OCI-LY7 (cell line): ENCODE measurements around the gene DXO. TPM values are rescaled to one million over a fixed set of nuclear protein-coding genes. Genes with fewer than 3 reads are reported as not detected.

ENCODE experiments used
- BruUV-seq: library from RNA; stranded (reverse); fragments of 400-500 nt; replicated peaks from 2 replicates; lab custom pipeline; 2021; lab: Mats Ljungman, UMichigan
- CTCF ChIA-PET: fragments of 300-600 bp; sonication (Branson Sonifier 250); formaldehyde crosslinking; loops from one replicate; lab custom pipeline; 2022; ENCODE audit warnings: antibody characterized with exemption; ENCODE audit not compliant: unreplicated experiment; lab: Charles Lee
- POLR2A ChIA-PET: fragments of 300-600 bp; sonication (Branson Sonifier 250); formaldehyde crosslinking; loops from one replicate; lab custom pipeline; 2022; ENCODE audit warnings: antibody characterized with exemption; lab: Charles Lee
- DNase-seq: peaks from one replicate; pipeline ENCODE4 v3.0.0-alpha.2; 2015; ENCODE audit warnings: low spot score
- H2AFZ ChIP-seq: fragments of 200-600 bp; sonication (generic), shearing (Covaris generic); 2 replicates; pipeline ENCODE4 v1.6.1; 2014; ENCODE audit warnings: mild to moderate bottlenecking, antibody characterized with exemption, low read length, moderate library complexity
- H3K27ac ChIP-seq: fragments of 200-600 bp; sonication (generic); 2 replicates; pipeline ENCODE4 v1.5.1; 2014; ENCODE audit warnings: mixed run types, low read depth, mild to moderate bottlenecking, moderate library complexity, low read length, inconsistent platforms; ENCODE audit not compliant: poor library complexity, severe bottlenecking
- H3K36me3 ChIP-seq: fragments of 200-600 bp; sonication (generic); 2 replicates; pipeline ENCODE4 v1.6.1; 2014; ENCODE audit warnings: mild to moderate bottlenecking, antibody characterized with exemption, low read length, moderate library complexity, mixed read lengths; ENCODE audit not compliant: insufficient read depth
- H3K4me1 ChIP-seq: fragments of 200-600 bp; sonication (generic); 2 replicates; pipeline ENCODE4 v1.5.1; 2014; ENCODE audit warnings: mild to moderate bottlenecking, low read length; ENCODE audit not compliant: insufficient read depth, poor library complexity, severe bottlenecking
- H3K4me2 ChIP-seq: fragments of 200-600 bp; sonication (generic); 2 replicates; pipeline ENCODE4 v1.6.1; 2014; ENCODE audit warnings: mild to moderate bottlenecking, low read length
- H3K4me3 ChIP-seq: fragments of 200-600 bp; sonication (generic); 2 replicates; pipeline ENCODE4 v1.5.1; 2014; ENCODE audit warnings: mild to moderate bottlenecking, low read depth, low read length; ENCODE audit not compliant: poor library complexity, severe bottlenecking
- H3K79me2 ChIP-seq: fragments of 200-600 bp; sonication (generic); 2 replicates; pipeline ENCODE4 v1.6.1; 2016; ENCODE audit warnings: low read depth, mild to moderate bottlenecking, low read length, moderate library complexity, mixed read lengths; ENCODE audit not compliant: insufficient read depth
- H3K9me2 ChIP-seq: fragments of 200-600 bp; sonication (generic); 2 replicates; pipeline ENCODE4 v1.6.1; 2016; ENCODE audit warnings: mild to moderate bottlenecking, low read length, mixed read lengths; ENCODE audit not compliant: insufficient read depth
- H3K9me3 ChIP-seq: fragments of 200-600 bp; sonication (generic); 2 replicates; pipeline ENCODE4 v1.6.1; 2014; ENCODE audit warnings: mild to moderate bottlenecking, mixed run types, low read length, mixed read lengths
- H4K20me1 ChIP-seq: fragments of 200-600 bp; sonication (generic); 2 replicates; pipeline ENCODE4 v1.6.1; 2014; ENCODE audit warnings: mild to moderate bottlenecking, antibody characterized with exemption, low read length, moderate library complexity, mixed read lengths; ENCODE audit not compliant: insufficient read depth
- CTCF ChIP-seq: fragments of 200-600 bp; sonication (generic); conservative IDR thresholded peaks from 2 replicates; pipeline ENCODE4 v1.5.1; 2014; ENCODE audit warnings: mild to moderate bottlenecking, antibody characterized with exemption, low read length, moderate library complexity, mixed read lengths
- EZH2phosphoT487 ChIP-seq: fragments of 200-600 bp; sonication (generic); IDR thresholded peaks from 2 replicates; pipeline ENCODE4 v1.6.1; 2018; ENCODE audit warnings: low read depth, borderline replicate concordance, mild to moderate bottlenecking, mixed run types, antibody characterized with exemption, low read length, moderate library complexity, mixed read lengths
- intact Hi-C: fragments of 100-400 bp; cut with micrococcal nuclease; formaldehyde crosslinking; loops from one replicate; pipeline ENCODE4 v1.10.0; 2022; ENCODE audit not compliant: unreplicated experiment
- total RNA-seq, 2 experiments: library from RNA; depleted of rRNA in 1 of 2; stranded (reverse); fragments of >200 nt in 1 of 2; shearing (Covaris generic) in 1 of 2; gene quantifications; 2 replicates each; pipeline ENCODE4 v1.2.3, GENCODE V29; 2014 to 2022

Gene DXO
- total RNA-seq, 2 experiments from 2014 or later, result 17.5 to 36.5 TPM

DNA sequence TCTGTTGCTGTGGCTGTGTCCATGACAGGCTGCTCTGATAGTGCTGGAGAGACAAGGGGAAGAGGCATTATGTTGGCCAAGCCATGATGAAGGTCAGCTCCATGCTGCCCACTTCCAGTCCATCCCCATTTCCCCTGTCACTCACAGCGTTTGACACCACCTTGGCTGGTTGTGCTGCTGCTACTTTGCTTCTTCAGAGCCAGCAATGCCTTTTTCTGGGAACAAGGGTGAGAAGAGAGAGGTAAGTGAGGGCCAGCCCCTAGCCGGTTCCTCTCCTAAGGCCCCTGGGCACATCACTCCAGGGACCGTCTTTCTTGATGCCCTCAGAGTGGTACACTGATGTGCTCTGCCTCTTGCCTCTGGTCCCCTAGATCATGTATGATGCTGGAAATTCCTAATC is 15.1 kb downstream of the DXO start:
- Histone ChIP-seq H3K27ac (no peak overlapping the region), H3K4me1 (peaks cover 18% of the 10 kb centered on the region), H3K9me2 (no peaks in the 10 kb centered on the region), H3K79me2 (peaks cover 21% of the 10 kb centered on the region; the same call in 1 of the 2 replicates), H2AFZ (no peak overlapping the region), H3K36me3 (peaks cover 53% of the 10 kb centered on the region), H3K9me3 (no peaks in the 10 kb centered on the region), H4K20me1 (no peaks in the 10 kb centered on the region), H3K4me3 (no peak overlapping the region), H3K4me2 (no peak overlapping the region)
- DNase-seq, result no peak
- intact Hi-C loops, result loop anchor here (5.0 to 10.0 kb wide), 2 partner anchors 124 to 252 kb away; partner anchors contain the start of genes ABHD16A and LY6G6F
- no TSS peak for BruUV-seq
- no peak for TF ChIP-seq EZH2phosphoT487
- TF ChIP-seq CTCF, result no peak
- POLR2A ChIA-PET, result interaction anchor here (3.3 kb wide), 1 partner anchor 14 kb away, joined by 26 read pairs; the partner anchor contains the start of gene DXO
- CTCF ChIA-PET, result no interaction called here

- no TSS peak for BruUV-seq
- POLR2A ChIA-PET, result no interaction called here
- no peaks in the 10 kb centered on the region for H4K20me1 ChIP-seq
- peaks cover 17% of the 10 kb centered on the region; the same call in 1 of the 2 replicates for H3K79me2 ChIP-seq
- no peaks in the 10 kb centered on the region for H3K9me2 ChIP-seq
- TF ChIP-seq EZH2phosphoT487 (no peak), CTCF (no peak)
- H3K4me2 ChIP-seq, result no peak overlapping the region
- H3K36me3 ChIP-seq, result peaks cover 64% of the 10 kb centered on the region
- CTCF ChIA-PET, result no interaction called here
- H2AFZ ChIP-seq, result no peak overlapping the region
- peaks cover 8% of the 10 kb centered on the region for H3K4me1 ChIP-seq
- intact Hi-C loops, result loop anchor here (10.0 kb wide), 1 partner anchor 250 kb away; the partner anchor contains the start of genes ABHD16A and LY6G6F
- no peak for DNase-seq
- no peaks in the 10 kb centered on the region for H3K9me3 ChIP-seq
- no peak overlapping the region for H3K27ac ChIP-seq
- H3K4me3 ChIP-seq, result no peak overlapping the region
Measured at GRCh38 chr6:31954511-31954910, 17.4 kb downstream of the DXO start.

DNA sequence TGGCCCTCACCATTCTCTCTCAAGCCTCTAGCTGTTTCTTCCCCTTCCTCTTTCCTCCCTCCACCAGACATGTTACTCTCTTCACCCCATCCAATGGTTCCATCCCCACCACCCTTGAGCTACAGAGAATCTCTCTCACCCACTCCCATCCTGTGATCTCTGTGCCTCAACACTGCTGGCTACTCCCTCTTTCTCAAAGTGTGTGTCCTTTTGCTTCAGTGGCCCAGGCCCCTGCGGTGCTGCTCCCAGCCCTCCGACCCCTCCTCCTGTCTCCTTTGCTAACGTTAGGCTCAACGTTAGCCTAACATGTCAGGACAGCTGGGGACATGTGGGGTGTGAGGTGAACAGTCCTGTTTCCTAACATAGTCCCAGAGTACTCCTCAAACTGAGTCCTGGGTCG is 19.0 kb downstream of the DXO start:
- Histone ChIP-seq H3K79me2 (peaks cover 6% of the 10 kb centered on the region; the same call in 1 of the 2 replicates), H3K27ac (no peak overlapping the region), H3K4me3 (no peak overlapping the region), H3K4me2 (no peak overlapping the region), H4K20me1 (no peaks in the 10 kb centered on the region), H2AFZ (no peak overlapping the region), H3K4me1 (peaks cover 4% of the 10 kb centered on the region), H3K9me3 (no peaks in the 10 kb centered on the region), H3K9me2 (no peaks in the 10 kb centered on the region), H3K36me3 (peaks cover 64% of the 10 kb centered on the region)
- no peak for DNase-seq
- CTCF ChIA-PET, result no interaction called here
- no TSS peak for BruUV-seq
- intact Hi-C loops, result loop anchor here (1.0 to 10.0 kb wide), 2 partner anchors 51 to 248 kb away; partner anchors contain the start of genes ABHD16A, LY6G6F and ZBTB12
- TF ChIP-seq CTCF, result no peak
- TF ChIP-seq EZH2phosphoT487, result no peak
- POLR2A ChIA-PET, result no interaction called here
